Activated CD4-positive, alpha-beta T cell treated with anti-CD3 and anti-CD28 coated beads, Interleukin-2, amount 50 U/mL, for 16 hours (primary cell): ENCODE results near the gene FAM81B.

Experiments used
- DNase-seq: peaks from one replicate; pipeline ENCODE4 v3.0.0-alpha.2; 2020

FAM81B gene

GRCh38 chr5:95486191-95486590, 95.0 kb downstream of the FAM81B start:
- DNase-seq: no peak

- DNase-seq: no peak
These were observed 96.7 kb downstream of the FAM81B start for GRCh38 chr5:95487880-95488279.
